Body of pancreas (tissue), 4 donors: ENCODE measurements around the gene MLLT6. TPM values are rescaled to one million over a fixed set of nuclear protein-coding genes. Genes with fewer than 3 reads are reported as not detected.

Source experiments
- ATAC-seq: fragments of 150-250 bp; one replicate; pipeline ENCODE4 v1.9.1; 2016
- DNase-seq, 4 donors: peaks; one replicate each; pipeline ENCODE4 v3.0.0-alpha.2; 2019
- H3K27ac ChIP-seq, 4 donors: fragments of 200-600 bp; sonication (generic); 1 replicate in 3 of 4; 2 replicates in 1 of 4; pipeline versions ENCODE4 v1.5.1 to v1.6.1; 2016 to 2019; ENCODE audit warnings: mild to moderate bottlenecking in 1 of 4, mixed read lengths in 1 of 4, moderate library complexity in 1 of 4
- H3K27me3 ChIP-seq, 2 donors: fragments of 200-600 bp; sonication (generic); one replicate each; pipeline ENCODE4 v1.6.0; 2016; ENCODE audit warnings: mild to moderate bottlenecking in 1 of 2
- H3K36me3 ChIP-seq, 2 donors: fragments of 200-600 bp; sonication (generic); replicated peaks in 1 of 2; 2 replicates each; pipeline ENCODE4 v1.5.1; 2016; ENCODE audit warnings: low read depth in 2 of 2; ENCODE audit not compliant: insufficient read depth in 1 of 2
- H3K4me1 ChIP-seq: fragments of 200-600 bp; sonication (generic); one replicate; pipeline ENCODE4 v1.6.0; 2016
- H3K4me3 ChIP-seq, 2 donors: fragments of 200-600 bp; sonication (generic); 1 replicate in 1 of 2; 2 replicates in 1 of 2; pipeline ENCODE4 v1.5.1; 2016 to 2019
- H3K9me3 ChIP-seq, 3 donors: fragments of 200-600 bp; sonication (generic); 1 replicate in 2 of 3; 2 replicates in 1 of 3; pipeline ENCODE4 v1.5.1; 2016
- CTCF ChIP-seq, 7 experiments: fragments of 450-650 bp in 4 of 7; fragments of 200-600 bp in 3 of 7; sonication (generic) in 3 of 7; IDR thresholded peaks; one replicate each; pipeline ENCODE4 v1.5.1; 2016 to 2019; ENCODE audit warnings: antibody characterized with exemption in 7 of 7
- POLR2A ChIP-seq, 3 donors: fragments of 450-650 bp; IDR thresholded peaks; one replicate each; pipeline ENCODE4 v1.6.1; 2016; ENCODE audit warnings: antibody characterized with exemption in 3 of 3, mild to moderate bottlenecking in 2 of 3
- WGBS, 2 donors: methylation state at CpG; one replicate each; pipeline ENCODE4 v1.1.5; 2017; 5-methylcytosine and 5-hydroxymethylcytosine counted together
- intact Hi-C: fragments of 100-400 bp; cut with DNase I; formaldehyde crosslinking; loops from one replicate; pipeline ENCODE4 v1.15.1; 2023
- total RNA-seq, 2 donors: library from RNA; depleted of rRNA; stranded (reverse); fragments of >200 nt; gene quantifications; one replicate each; pipeline ENCODE4 v1.1.0, GENCODE V29; 2016

Gene MLLT6
- total RNA-seq, 2 donors from 2014 or later: 90.8 to 121 TPM

GRCh38 chr17:38667099-38667786, 37.8 kb upstream of the MLLT6 start:
- ATAC-seq: peak; percentile 81
- intact Hi-C loops: loop anchor here (5.0 kb wide), 1 partner anchor 175 kb away; no protein-coding TSS in a partner anchor
- H3K27me3 ChIP-seq: peaks cover 0 to 7% of the 10 kb centered on the region in 2 donors

GRCh38 chr17:38667787-38668122, 37.3 kb upstream of the MLLT6 start:
- TF ChIP-seq CTCF (IDR thresholded peaks at IDR 0.05) (peak in 1 of 7 experiments; percentile 25), POLR2A (IDR thresholded peaks at IDR 0.05) (no peak)
- Histone ChIP-seq H3K27ac (no peak overlapping the region), H3K9me3 (no peaks in the 10 kb centered on the region), H3K4me3 (no peak overlapping the region), H3K36me3 (no peaks in the 10 kb centered on the region), H3K27me3 (peaks cover 0 to 7% of the 10 kb centered on the region in 2 donors), H3K4me1 (peaks cover 10% of the 10 kb centered on the region)
- WGBS, 2 donors: 30 to 31% methylated on average over 2 of the region's 2 CpGs
- no peak for ATAC-seq
- intact Hi-C loops: loop anchor here (5.0 kb wide), 1 partner anchor 175 kb away; no protein-coding TSS in a partner anchor
- DNase-seq: no peak

More at GRCh38 chr17:38667099-38667786, 37.8 kb upstream of the MLLT6 start:
- Histone ChIP-seq H3K4me1 (peaks cover 5% of the 10 kb centered on the region), H3K36me3 (no peaks in the 10 kb centered on the region), H3K9me3 (no peaks in the 10 kb centered on the region), H3K27ac (no peak overlapping the region), H3K4me3 (no peak overlapping the region)
- WGBS, 2 donors: 25 to 32% methylated on average over 7 of the region's 7 CpGs
- TF ChIP-seq POLR2A (IDR thresholded peaks at IDR 0.05): no peak
- peak; percentile 92 to 98 (median 97) for TF ChIP-seq CTCF (IDR thresholded peaks at IDR 0.05)
- DNase-seq: peak; percentile 69 to 76 (median 74)

- no peak for DNase-seq
- Histone ChIP-seq H3K27me3 (peaks cover 0 to 7% of the 10 kb centered on the region in 2 donors), H3K4me3 (no peak overlapping the region), H3K36me3 (no peaks in the 10 kb centered on the region), H3K27ac (no peak overlapping the region), H3K4me1 (peaks cover 22% of the 10 kb centered on the region), H3K9me3 (no peaks in the 10 kb centered on the region)
- TF ChIP-seq CTCF (IDR thresholded peaks at IDR 0.05) (no peak), POLR2A (IDR thresholded peaks at IDR 0.05) (no peak)
- ATAC-seq: no peak
- 16 to 33% methylated on average over 6 of the region's 6 CpGs for WGBS, 2 donors
- intact Hi-C loops: loop anchor here (5.0 kb wide), 1 partner anchor 177 kb away; no protein-coding TSS in a partner anchor
These were observed 35.6 kb upstream of the MLLT6 start for GRCh38 chr17:38669520-38669919.

GRCh38 chr17:38671939-38672720, 32.9 kb upstream of the MLLT6 start:
- Histone ChIP-seq H3K27ac (no peak overlapping the region), H3K27me3 (peaks cover 0 to 7% of the 10 kb centered on the region in 2 donors), H3K4me3 (no peak overlapping the region), H3K36me3 (no peaks in the 10 kb centered on the region), H3K9me3 (no peaks in the 10 kb centered on the region), H3K4me1 (peaks cover 30% of the 10 kb centered on the region)
- TF ChIP-seq CTCF (IDR thresholded peaks at IDR 0.05) (no peak), POLR2A (IDR thresholded peaks at IDR 0.05) (no peak)
- DNase-seq: no peak
- no peak for ATAC-seq
- WGBS, 2 donors: 76 to 77% methylated on average over 12 of the region's 12 CpGs
- intact Hi-C loops: no loop called here
